HEK293T (cell line): ENCODE data around the gene CRABP2.

Source experiments
- CTCF ChIA-PET: fragments of 350-600 bp; formaldehyde crosslinking; extraction: SDS; loops from one replicate; lab custom pipeline; 2021; ENCODE audit warnings: antibody characterized with exemption, inconsistent platforms; lab: Yijun Ruan, JAX
- POLR2A ChIA-PET: fragments of 350-600 bp; formaldehyde crosslinking; extraction: SDS; loops from one replicate; lab custom pipeline; 2020; ENCODE audit warnings: antibody characterized with exemption, inconsistent platforms; lab: Yijun Ruan, JAX
- DNase-seq: peaks from one replicate; pipeline ENCODE4 v3.0.0; 2012; ENCODE audit warnings: mixed read lengths; ENCODE audit errors: extremely low spot score
- ARNT ChIP-seq: fragments of 450-650 bp; IDR thresholded peaks from 2 replicates; pipeline ENCODE4 v1.6.1; 2017; ENCODE audit warnings: mild to moderate bottlenecking
- BHLHE40 ChIP-seq: fragments of 450-650 bp; IDR thresholded peaks from 2 replicates; pipeline ENCODE4 v1.6.1; 2016; ENCODE audit warnings: mild to moderate bottlenecking, moderate library complexity, borderline replicate concordance
- CTBP1 ChIP-seq: fragments of 450-650 bp; IDR thresholded peaks from 2 replicates; pipeline ENCODE4 v1.6.1; 2016; ENCODE audit warnings: borderline replicate concordance
- ELF4 ChIP-seq: fragments of 450-650 bp; IDR thresholded peaks from 2 replicates; pipeline ENCODE4 v1.6.1; 2017; ENCODE audit warnings: antibody characterized with exemption
- FOXA1 ChIP-seq: fragments of 450-650 bp; IDR thresholded peaks from 2 replicates; pipeline ENCODE4 v1.6.1; 2016; ENCODE audit warnings: mild to moderate bottlenecking
- FOXK2 ChIP-seq: fragments of 450-650 bp; IDR thresholded peaks from 2 replicates; pipeline ENCODE4 v1.6.1; 2016; ENCODE audit warnings: mild to moderate bottlenecking
- FOXM1 ChIP-seq: fragments of 450-650 bp; IDR thresholded peaks from 2 replicates; pipeline ENCODE4 v1.6.1; 2017; ENCODE audit warnings: mild to moderate bottlenecking, borderline replicate concordance
- HDGF ChIP-seq: fragments of 450-650 bp; IDR thresholded peaks from 2 replicates; pipeline ENCODE4 v1.6.1; 2017; ENCODE audit warnings: antibody characterized with exemption, borderline replicate concordance
- L3MBTL2 ChIP-seq: fragments of 450-650 bp; conservative IDR thresholded peaks from 2 replicates; pipeline ENCODE4 v1.6.1; 2016; ENCODE audit warnings: mild to moderate bottlenecking
- LEF1 ChIP-seq: fragments of 450-650 bp; IDR thresholded peaks from 2 replicates; pipeline ENCODE4 v1.6.1; 2017; ENCODE audit warnings: mild to moderate bottlenecking, borderline replicate concordance
- NFRKB ChIP-seq: fragments of 450-650 bp; IDR thresholded peaks from 2 replicates; pipeline ENCODE4 v1.6.1; 2016; ENCODE audit warnings: mild to moderate bottlenecking, moderate library complexity
- SP1 ChIP-seq: fragments of 450-650 bp; IDR thresholded peaks from 2 replicates; pipeline ENCODE4 v1.6.1; 2017
- SUZ12 ChIP-seq: fragments of 450-650 bp; IDR thresholded peaks from 2 replicates; pipeline ENCODE4 v1.6.1; 2016; ENCODE audit warnings: mild to moderate bottlenecking
- TARDBP ChIP-seq: fragments of 450-650 bp; IDR thresholded peaks from 2 replicates; pipeline ENCODE4 v1.6.1; 2016
- ZNF384 ChIP-seq: fragments of 450-650 bp; IDR thresholded peaks from 2 replicates; pipeline ENCODE4 v1.6.1; 2016
- TF ChIP-seq, protein P1 (sequence below): fragments of 450-650 bp; IDR thresholded peaks from 2 replicates; pipeline ENCODE4 v1.6.1; 2016

Gene CRABP2

GRCh38 chr1:156708218-156708661, 2.9 kb upstream of the CRABP2 start:
- CTCF ChIA-PET = interaction anchor here (5.9 to 20.6 kb wide), 2 partner anchors 17 to 19 kb away, joined by 67 to 429 read pairs; partner anchors contain the start of genes ISG20L2 and METTL25B

DNA sequence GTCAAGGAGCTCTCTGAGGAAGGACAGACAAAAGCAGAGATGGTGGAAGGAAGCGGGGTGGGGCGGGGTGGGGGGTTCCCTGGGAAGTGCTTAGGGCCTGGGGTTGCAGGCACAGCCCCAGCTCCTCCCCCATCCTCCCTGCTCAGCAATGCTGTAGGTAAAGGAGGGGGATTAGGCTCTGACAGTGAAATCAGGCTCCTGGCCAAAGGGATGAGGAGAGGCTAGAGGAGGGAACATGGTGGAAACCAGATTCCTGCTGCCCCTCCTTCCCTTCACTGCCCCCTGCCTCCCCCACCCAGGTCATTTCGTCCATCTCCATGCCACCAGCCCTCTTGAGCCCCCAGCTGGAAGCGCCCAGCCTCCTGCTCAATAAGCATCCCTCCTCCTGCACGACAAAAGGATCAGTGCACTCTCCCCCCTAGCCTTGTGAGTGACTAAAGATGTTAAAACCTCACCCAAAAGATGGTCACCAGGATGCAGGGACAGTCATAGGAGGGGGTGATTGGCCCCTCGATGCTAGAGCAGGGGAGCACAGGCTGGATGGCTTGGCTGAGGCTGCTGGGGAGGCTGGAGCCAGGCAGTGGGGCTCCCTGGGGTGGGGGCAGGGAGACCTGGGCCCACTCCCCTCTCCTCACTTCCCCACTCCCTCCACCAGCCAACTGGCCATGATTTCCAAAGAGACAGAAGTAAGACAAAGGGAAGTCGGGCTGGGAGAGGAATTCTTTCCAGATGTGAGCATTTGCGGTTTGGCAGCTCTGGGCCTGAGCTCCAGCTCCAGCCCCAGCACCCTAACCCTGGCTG, 2.2 kb upstream of the CRABP2 start:
- TF ChIP-seq ARNT (no peak), L3MBTL2 (no peak), HDGF (no peak), TARDBP (no peak), FOXM1 (no peak), ELF4 (no peak), FOXK2 (no peak), LEF1 (no peak), SUZ12 (no peak), SP1 (no peak), CTBP1 (no peak), NFRKB (no peak), ZNF384 (no peak)
- CTCF ChIA-PET = interaction anchor here (0.6 to 20.6 kb wide), 7 partner anchors 11 to 176 kb away, joined by 3 to 429 read pairs (median 3); partner anchors contain the start of genes ISG20L2, METTL25B and NTRK1
- POLR2A ChIA-PET = interaction anchor here (1.9 to 9.5 kb wide), 3 partner anchors 18 to 46 kb away, joined by 4 to 120 read pairs (median 72); partner anchors contain the start of genes ISG20L2 and METTL25B
- DNase-seq = no peak

More at GRCh38 chr1:156708218-156708661, 2.9 kb upstream of the CRABP2 start:
- DNase-seq = no peak
- TF ChIP-seq BHLHE40 = no peak
- TF ChIP-seq ARNT = no peak
- TF ChIP-seq SUZ12 = no peak
- TF ChIP-seq, protein P1, sequence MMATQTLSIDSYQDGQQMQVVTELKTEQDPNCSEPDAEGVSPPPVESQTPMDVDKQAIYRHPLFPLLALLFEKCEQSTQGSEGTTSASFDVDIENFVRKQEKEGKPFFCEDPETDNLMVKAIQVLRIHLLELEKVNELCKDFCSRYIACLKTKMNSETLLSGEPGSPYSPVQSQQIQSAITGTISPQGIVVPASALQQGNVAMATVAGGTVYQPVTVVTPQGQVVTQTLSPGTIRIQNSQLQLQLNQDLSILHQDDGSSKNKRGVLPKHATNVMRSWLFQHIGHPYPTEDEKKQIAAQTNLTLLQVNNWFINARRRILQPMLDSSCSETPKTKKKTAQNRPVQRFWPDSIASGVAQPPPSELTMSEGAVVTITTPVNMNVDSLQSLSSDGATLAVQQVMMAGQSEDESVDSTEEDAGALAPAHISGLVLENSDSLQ = no peak
- TF ChIP-seq L3MBTL2 = no peak
- no peak for TF ChIP-seq ELF4
- TF ChIP-seq TARDBP = no peak
- POLR2A ChIA-PET = interaction anchor here (1.0 to 9.5 kb wide), 3 partner anchors 18 to 47 kb away, joined by 3 to 120 read pairs (median 72); partner anchors contain the start of genes ISG20L2 and METTL25B

- ChIA-PET POLR2A (interaction anchor here (0.6 to 9.5 kb wide), 9 partner anchors 17 to 107 kb away, joined by 3 to 120 read pairs (median 4); partner anchors contain the start of genes ISG20L2, METTL25B, MRPL24 and NES), CTCF (interaction anchor here (0.6 to 20.6 kb wide), 14 partner anchors 9 to 177 kb away, joined by 3 to 429 read pairs (median 5); partner anchors contain the start of genes ISG20L2, METTL25B and NTRK1)
- no peak for TF ChIP-seq FOXM1
- TF ChIP-seq ZNF384 = no peak
- TF ChIP-seq BHLHE40 = no peak
- no peak for TF ChIP-seq CTBP1
- no peak for TF ChIP-seq HDGF
- no peak for TF ChIP-seq L3MBTL2
- TF ChIP-seq FOXK2 = no peak
- TF ChIP-seq FOXA1 = no peak
- TF ChIP-seq NFRKB = no peak
- no peak for TF ChIP-seq LEF1
- no peak for TF ChIP-seq ARNT
- no peak for TF ChIP-seq SP1
- TF ChIP-seq ELF4 = no peak
- no peak for TF ChIP-seq SUZ12
- TF ChIP-seq, protein P1 = no peak
- no peak for TF ChIP-seq TARDBP
- no peak for DNase-seq
Observed at GRCh38 chr1:156706657-156707416, 1.5 kb upstream of the CRABP2 start.

DNA sequence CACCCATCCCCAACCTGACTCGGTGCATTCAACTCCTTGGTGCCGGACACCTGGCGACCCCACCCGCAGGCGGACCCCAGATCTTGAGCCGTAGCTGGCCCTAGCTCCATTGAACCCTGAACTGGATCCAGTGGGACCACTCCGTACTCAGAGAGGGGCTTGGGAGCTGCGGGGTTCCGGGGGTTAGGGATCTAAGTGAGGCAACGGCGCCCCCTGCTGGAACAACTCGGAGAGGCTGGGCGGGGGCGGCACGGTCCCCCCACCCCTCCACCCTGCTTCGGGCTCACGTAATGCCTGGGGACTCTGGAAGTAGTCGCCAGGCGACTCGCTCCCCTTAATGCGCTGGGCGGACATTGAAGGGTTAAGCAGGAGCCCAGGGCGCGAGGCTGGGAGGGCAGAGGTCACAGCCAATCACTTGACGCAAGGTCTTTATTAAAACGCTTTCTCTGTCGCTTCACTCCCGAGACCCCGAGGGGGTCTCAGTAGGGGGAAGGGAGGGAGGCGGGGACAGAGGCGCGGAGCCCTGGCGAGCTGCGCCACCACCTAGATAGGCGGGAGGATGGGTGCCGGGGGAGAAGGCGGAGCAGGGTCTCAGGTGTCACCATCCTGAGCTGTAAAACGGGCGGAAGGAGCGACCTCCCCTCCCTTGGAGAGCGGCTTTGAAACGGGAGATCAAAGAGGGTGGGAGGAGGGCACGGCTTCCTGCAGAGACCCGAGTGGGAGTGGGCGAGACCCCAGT, 704 bp upstream of the CRABP2 start:
- POLR2A ChIA-PET = interaction anchor here (0.5 to 9.5 kb wide), 14 partner anchors 11 to 108 kb away, joined by 3 to 120 read pairs (median 4); partner anchors contain the start of genes HDGF, ISG20L2, METTL25B and MRPL24
- DNase-seq = peak; percentile 87
- CTCF ChIA-PET = interaction anchor here (0.6 to 20.6 kb wide), 21 partner anchors 8 to 477 kb away, joined by 3 to 429 read pairs (median 4); partner anchors contain the start of genes HAPLN2, ISG20L2, METTL25B and NES
- TF ChIP-seq, protein P1 = peak; percentile 47; the same call in 1 of the 2 replicates
- TF ChIP-seq HDGF = no peak
- peak; percentile 50 for TF ChIP-seq L3MBTL2
- peak; percentile 96 for TF ChIP-seq FOXM1

GRCh38 chr1:156704930-156705320, 458 bp downstream of the CRABP2 start:
- POLR2A ChIA-PET = interaction anchor here (1.5 to 9.5 kb wide), 6 partner anchors 10 to 47 kb away, joined by 4 to 120 read pairs (median 8); partner anchors contain the start of genes HDGF, ISG20L2, METTL25B and MRPL24
- CTCF ChIA-PET = interaction anchor here (1.1 to 20.6 kb wide), 6 partner anchors 13 to 156 kb away, joined by 4 to 429 read pairs (median 12); partner anchors contain the start of genes ISG20L2, METTL25B, NES and NTRK1
- DNase-seq = no peak
- TF ChIP-seq FOXM1 (no peak), L3MBTL2 (peak; percentile 72; the same call in 1 of the 2 replicates)
